Natural killer cell (primary cell): Measurements from ENCODE around the gene XXYLT1. TPM values are rescaled to one million over a fixed set of nuclear protein-coding genes. Genes with fewer than 3 reads are reported as not detected.

Source experiments
- ATAC-seq, 3 donors: fragments of 150-1000 bp in 2 of 3; fragments of 200-7000 bp in 1 of 3; cut with Tn5 transposase; 1 replicate in 1 of 3; 2 replicates in 2 of 3; pipeline ENCODE4 v1.10.0; 2021; ENCODE audit warnings: mild to moderate bottlenecking in 2 of 3, moderate library complexity in 2 of 3
- DNase-seq, 2 donors: peaks; one replicate each; pipeline versions ENCODE4 v3.0.0 to v3.0.0-alpha.2; 2013 to 2021; ENCODE audit warnings: mixed read lengths in 1 of 2
- H3K27ac ChIP-seq: one replicate; pipeline ENCODE4 v1.5.1; 2013; ENCODE audit warnings: mild to moderate bottlenecking, low read length
- H3K27me3 ChIP-seq: one replicate; pipeline ENCODE4 v1.6.1; 2013; ENCODE audit warnings: low read length; ENCODE audit not compliant: control insufficient read depth, insufficient read depth
- H3K36me3 ChIP-seq: one replicate; pipeline ENCODE4 v1.6.1; 2013; ENCODE audit warnings: low read length; ENCODE audit not compliant: control insufficient read depth, insufficient read depth
- H3K4me1 ChIP-seq: one replicate; pipeline ENCODE4 v1.6.1; 2013; ENCODE audit warnings: low read length; ENCODE audit not compliant: control insufficient read depth, insufficient read depth
- H3K4me3 ChIP-seq: one replicate; pipeline ENCODE4 v1.5.1; 2013; ENCODE audit warnings: low read length
- H3K9me3 ChIP-seq: one replicate; pipeline ENCODE4 v1.6.1; 2013; ENCODE audit warnings: low read length; ENCODE audit not compliant: control insufficient read depth, insufficient read depth
- H3K27ac Mint-ChIP-seq, 2 donors: one replicate each; pipeline ENCODE4 v1.8.0; 2022; ENCODE audit warnings: mild to moderate bottlenecking in 2 of 2, mixed read lengths in 2 of 2, moderate library complexity in 1 of 2
- H3K27me3 Mint-ChIP-seq, 2 donors: one replicate each; pipeline ENCODE4 v1.8.0; 2022; ENCODE audit warnings: low read depth in 2 of 2, mixed read lengths in 2 of 2
- H3K36me3 Mint-ChIP-seq: one replicate; pipeline ENCODE4 v1.8.0; 2022; ENCODE audit warnings: mixed read lengths
- H3K4me1 Mint-ChIP-seq, 2 donors: one replicate each; pipeline ENCODE4 v1.8.0; 2022; ENCODE audit warnings: mixed read lengths in 2 of 2
- H3K4me3 Mint-ChIP-seq: one replicate; pipeline ENCODE4 v1.8.0; 2022; ENCODE audit warnings: mild to moderate bottlenecking, moderate library complexity, mixed read lengths
- H3K9me3 Mint-ChIP-seq, 2 donors: one replicate each; pipeline ENCODE4 v1.8.0; 2022; ENCODE audit warnings: mixed read lengths in 2 of 2
- WGBS: methylation state at CpG from one replicate; pipeline ENCODE4 v1.1.7; 2013; ENCODE audit warnings: missing lambda C conversion rate; ENCODE audit not compliant: insufficient coverage; 5-methylcytosine and 5-hydroxymethylcytosine counted together
- intact Hi-C: fragments of 100-400 bp; cut with micrococcal nuclease; formaldehyde crosslinking; loops from one replicate; pipeline ENCODE4 v1.14.2; 2022
- total RNA-seq, 4 donors: library from RNA; stranded (reverse); fragments of 120-200 nt in 1 of 4; gene quantifications; one replicate each; pipeline versions ENCODE4 v1.2.3 to v1.2.4, GENCODE V29; 2013 to 2022
- TF ChIP-seq, protein P1 (sequence below): fragments of 200-600 bp; IDR thresholded peaks from one replicate; pipeline ENCODE4 v1.8.0; 2022; ENCODE audit warnings: antibody characterized with exemption

The XXYLT1 gene
- total RNA-seq, 3 donors from 2014 or later (not counting 1 experiment from before 2014, with no cell fraction given) = 8.7 to 13.6 (median 10.2) TPM

DNA sequence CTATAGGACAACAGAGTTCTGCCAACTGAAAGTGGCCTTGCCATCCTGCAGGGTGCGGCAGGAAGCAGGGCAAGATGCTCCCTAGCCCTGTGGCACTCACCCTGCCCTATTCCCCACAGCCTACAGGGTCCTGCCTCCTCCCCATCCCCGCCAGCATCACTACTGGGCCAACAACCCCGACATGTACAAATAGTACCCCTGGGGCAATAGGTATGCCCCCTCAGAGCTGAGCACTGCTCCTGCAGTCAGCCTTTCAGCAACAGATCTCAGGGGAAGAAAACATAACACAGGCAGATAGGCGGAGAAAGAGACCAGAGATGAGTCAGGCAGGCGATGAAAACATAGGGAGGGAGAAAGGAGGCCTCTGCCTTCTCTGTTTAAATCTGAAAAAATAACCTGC lies 74.7 kb downstream of the XXYLT1 start:
- Mint-ChIP-seq H3K4me3 (no peak overlapping the region), H3K27me3 (no peaks in the 10 kb centered on the region), H3K36me3 (no peaks in the 10 kb centered on the region), H3K27ac (no peak overlapping the region), H3K9me3 (peaks cover 0 to 4% of the 10 kb centered on the region in 2 donors), H3K4me1 (peaks cover 19 to 22% of the 10 kb centered on the region in 2 donors)
- Histone ChIP-seq H3K9me3 (peaks cover 3% of the 10 kb centered on the region), H3K4me3 (no peak overlapping the region), H3K36me3 (no peaks in the 10 kb centered on the region), H3K27ac (no peak overlapping the region), H3K27me3 (no peaks in the 10 kb centered on the region), H3K4me1 (no peaks in the 10 kb centered on the region)
- WGBS = 92% methylated on average over 5 of the region's 5 CpGs
- ATAC-seq (no peak), DNase-seq (no peak)
- TF ChIP-seq, protein P1, sequence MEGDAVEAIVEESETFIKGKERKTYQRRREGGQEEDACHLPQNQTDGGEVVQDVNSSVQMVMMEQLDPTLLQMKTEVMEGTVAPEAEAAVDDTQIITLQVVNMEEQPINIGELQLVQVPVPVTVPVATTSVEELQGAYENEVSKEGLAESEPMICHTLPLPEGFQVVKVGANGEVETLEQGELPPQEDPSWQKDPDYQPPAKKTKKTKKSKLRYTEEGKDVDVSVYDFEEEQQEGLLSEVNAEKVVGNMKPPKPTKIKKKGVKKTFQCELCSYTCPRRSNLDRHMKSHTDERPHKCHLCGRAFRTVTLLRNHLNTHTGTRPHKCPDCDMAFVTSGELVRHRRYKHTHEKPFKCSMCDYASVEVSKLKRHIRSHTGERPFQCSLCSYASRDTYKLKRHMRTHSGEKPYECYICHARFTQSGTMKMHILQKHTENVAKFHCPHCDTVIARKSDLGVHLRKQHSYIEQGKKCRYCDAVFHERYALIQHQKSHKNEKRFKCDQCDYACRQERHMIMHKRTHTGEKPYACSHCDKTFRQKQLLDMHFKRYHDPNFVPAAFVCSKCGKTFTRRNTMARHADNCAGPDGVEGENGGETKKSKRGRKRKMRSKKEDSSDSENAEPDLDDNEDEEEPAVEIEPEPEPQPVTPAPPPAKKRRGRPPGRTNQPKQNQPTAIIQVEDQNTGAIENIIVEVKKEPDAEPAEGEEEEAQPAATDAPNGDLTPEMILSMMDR = no peak
- intact Hi-C loops = no loop called here

DNA sequence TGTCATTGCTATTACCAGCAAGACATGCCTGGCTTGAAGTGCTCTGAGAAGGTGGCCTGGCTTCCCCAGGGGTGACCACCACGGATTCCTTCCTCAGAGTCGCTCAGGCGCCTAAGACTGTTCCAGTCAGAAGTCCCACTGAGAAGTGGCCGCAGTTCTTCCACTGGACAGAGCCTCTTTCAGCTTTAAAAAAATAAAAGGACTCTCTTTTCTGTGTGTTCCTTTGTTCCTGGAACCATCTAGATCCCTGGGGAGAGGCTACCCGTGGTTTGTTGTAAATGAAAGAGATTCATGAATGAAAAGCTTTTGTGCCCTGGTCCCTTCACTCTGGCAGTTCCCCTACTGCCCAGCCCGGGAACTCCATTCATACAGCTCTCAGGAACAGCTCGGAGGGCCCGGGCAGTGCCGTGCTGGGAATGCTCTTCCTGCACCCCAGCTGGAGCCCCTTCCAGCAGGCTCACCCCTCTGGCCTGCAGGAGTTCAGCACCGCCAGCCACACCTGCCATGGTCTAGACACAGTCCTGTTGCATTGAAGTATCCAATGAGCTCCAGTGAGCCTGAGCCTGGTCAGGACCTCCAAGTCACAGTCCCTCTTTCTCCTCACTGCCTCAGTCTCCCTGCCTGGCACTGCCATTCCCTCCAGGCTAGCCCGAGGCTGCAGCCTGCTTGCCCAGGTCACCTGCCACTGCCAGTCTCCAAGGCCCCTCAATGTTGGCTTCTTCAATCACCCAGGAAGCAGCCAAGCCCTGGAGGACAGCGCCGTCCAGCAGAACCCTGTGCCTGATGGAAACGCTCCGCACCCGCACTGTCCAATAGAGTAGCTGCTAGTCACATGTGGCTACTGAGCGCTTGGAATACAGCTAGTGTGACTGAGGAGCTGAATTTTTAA lies 75.4 kb downstream of the XXYLT1 start:
- 95% methylated on average over 17 of the region's 17 CpGs for WGBS
- H3K36me3 Mint-ChIP-seq = no peaks in the 10 kb centered on the region
- Histone ChIP-seq H3K27me3 (no peaks in the 10 kb centered on the region), H3K27ac (no peak overlapping the region), H3K36me3 (no peaks in the 10 kb centered on the region), H3K9me3 (peaks cover 3% of the 10 kb centered on the region), H3K4me3 (no peak overlapping the region), H3K4me1 (no peaks in the 10 kb centered on the region)
- H3K4me3 Mint-ChIP-seq = no peak overlapping the region
- ATAC-seq (no peak), DNase-seq (no peak)
- peaks cover 17 to 21% of the 10 kb centered on the region in 2 donors for H3K4me1 Mint-ChIP-seq
- TF ChIP-seq, protein P1 = no peak
- intact Hi-C loops = no loop called here
- no peak overlapping the region for H3K27ac Mint-ChIP-seq
- no peaks in the 10 kb centered on the region for H3K27me3 Mint-ChIP-seq
- peaks cover 0 to 4% of the 10 kb centered on the region in 2 donors for H3K9me3 Mint-ChIP-seq

DNA sequence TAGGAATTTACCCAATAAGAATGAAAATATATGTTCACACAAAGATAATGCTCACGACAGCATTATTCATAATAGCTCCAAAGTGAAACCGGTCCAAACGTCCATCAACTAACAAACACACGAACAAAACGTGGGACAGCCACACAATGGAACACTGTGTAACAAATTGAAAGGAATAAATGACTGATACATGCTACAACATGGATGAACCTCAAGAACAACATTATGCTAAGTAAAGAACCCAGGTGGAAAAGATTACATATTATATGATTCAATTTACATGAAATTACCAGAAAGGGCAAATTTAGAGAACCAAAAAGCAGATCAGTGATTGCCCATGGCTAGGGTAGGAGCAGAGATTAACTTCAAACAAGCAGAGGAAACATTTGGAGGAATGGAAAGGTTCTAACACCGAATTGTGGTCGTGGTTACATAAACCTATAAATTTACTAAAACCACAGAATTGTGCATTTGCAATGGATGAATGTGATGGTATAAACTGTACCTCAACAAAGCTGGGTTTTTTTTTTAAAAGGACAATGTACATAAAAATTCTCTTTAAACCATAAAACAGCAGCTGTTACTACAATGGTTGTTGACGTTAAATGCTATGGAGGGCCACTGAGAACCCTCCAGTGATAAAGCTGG lies 76.3 kb downstream of the XXYLT1 start:
- no peak overlapping the region for H3K27ac ChIP-seq
- no peak overlapping the region for H3K4me3 ChIP-seq
- no peaks in the 10 kb centered on the region for H3K4me1 ChIP-seq
- WGBS = 69% methylated on average over 5 of the region's 8 CpGs
- intact Hi-C loops = no loop called here
- H3K4me1 Mint-ChIP-seq = peaks cover 19 to 21% of the 10 kb centered on the region in 2 donors
- no peaks in the 10 kb centered on the region for H3K36me3 ChIP-seq
- TF ChIP-seq, protein P1 = no peak
- H3K9me3 Mint-ChIP-seq = peaks cover 0 to 4% of the 10 kb centered on the region in 2 donors
- DNase-seq = no peak
- ATAC-seq = no peak
- peak overlapping the region in 1 of 2 donors; percentile 4 for H3K27ac Mint-ChIP-seq
- no peaks in the 10 kb centered on the region for H3K27me3 ChIP-seq
- H3K36me3 Mint-ChIP-seq = peaks cover 2% of the 10 kb centered on the region
- peaks cover 0 to 1% of the 10 kb centered on the region in 2 donors for H3K27me3 Mint-ChIP-seq
- no peak overlapping the region for H3K4me3 Mint-ChIP-seq
- peaks cover 3% of the 10 kb centered on the region for H3K9me3 ChIP-seq
